ENCODE data around the gene PRSS36.
"Not testable (repeated sequence)": the region's sequence is repeated elsewhere in the genome, so short reads cannot be mapped to it uniquely, and the experiment has no call there.

PRSS36 gene

DNA sequence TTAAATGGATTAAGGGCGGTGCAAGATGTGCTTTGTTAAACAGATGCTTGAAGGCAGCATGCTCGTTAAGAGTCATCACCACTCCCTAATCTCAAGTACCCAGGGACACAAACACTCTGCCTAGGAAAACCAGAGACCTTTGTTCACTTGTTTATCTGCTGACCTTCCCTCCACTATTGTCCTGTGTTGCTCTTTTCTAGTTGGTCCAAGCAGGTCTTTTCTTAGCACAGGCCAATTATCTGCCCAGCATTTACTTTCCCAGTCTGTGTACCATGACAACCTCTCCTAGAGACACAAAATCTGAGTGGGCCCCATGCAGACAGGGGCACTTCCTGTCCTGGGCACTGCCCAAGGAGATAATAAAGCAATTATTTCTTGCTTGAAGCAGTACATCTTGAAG is 20.2 kb upstream of the PRSS36 start:
- not testable (repeated sequence) for H3K9me3 ChIP-seq (ENCODE audit: control insufficient read depth, insufficient read depth, low read length); H3K36me3 ChIP-seq (ENCODE audit: insufficient read depth, low read length); H3K9ac ChIP-seq (ENCODE audit: low read depth, low read length)
- H3K4me1 ChIP-seq (ENCODE audit: insufficient read depth, low read length) = peaks cover 12% of the 10 kb centered on the region

GRCh38 chr16:31168848-31169247 is 19.0 kb upstream of the PRSS36 start:
- peaks cover 12% of the 10 kb centered on the region for H3K4me1 ChIP-seq (ENCODE audit: insufficient read depth, low read length)
- no peak overlapping the region for H3K9ac ChIP-seq (ENCODE audit: low read depth, low read length)
- H3K9me3 ChIP-seq (ENCODE audit: control insufficient read depth, insufficient read depth, low read length) = no peaks in the 10 kb centered on the region; the same call in 1 of the 2 replicates
- no peaks in the 10 kb centered on the region for H3K36me3 ChIP-seq (ENCODE audit: insufficient read depth, low read length)

DNA sequence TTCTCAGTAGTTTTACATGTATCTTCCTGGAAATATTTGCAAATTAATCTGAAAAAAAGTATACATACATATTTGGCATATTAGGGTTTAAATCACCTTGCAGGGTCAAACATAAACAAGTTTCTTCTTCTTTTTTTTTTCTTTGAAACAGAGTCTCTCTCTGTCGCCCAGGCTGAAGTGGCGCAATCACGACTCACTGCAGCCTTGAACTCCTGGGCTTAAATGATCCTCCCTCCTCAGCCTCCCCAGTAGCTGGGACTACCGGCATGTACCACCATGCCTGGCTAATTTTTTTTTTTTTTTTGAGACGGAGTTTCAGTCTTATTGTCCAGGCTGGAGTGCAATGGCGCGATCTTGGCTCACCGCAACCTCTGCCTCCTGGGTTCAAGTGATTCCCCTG is 17.4 kb upstream of the PRSS36 start:
- peaks cover 12% of the 10 kb centered on the region for H3K4me1 ChIP-seq (ENCODE audit: insufficient read depth, low read length)

DNA sequence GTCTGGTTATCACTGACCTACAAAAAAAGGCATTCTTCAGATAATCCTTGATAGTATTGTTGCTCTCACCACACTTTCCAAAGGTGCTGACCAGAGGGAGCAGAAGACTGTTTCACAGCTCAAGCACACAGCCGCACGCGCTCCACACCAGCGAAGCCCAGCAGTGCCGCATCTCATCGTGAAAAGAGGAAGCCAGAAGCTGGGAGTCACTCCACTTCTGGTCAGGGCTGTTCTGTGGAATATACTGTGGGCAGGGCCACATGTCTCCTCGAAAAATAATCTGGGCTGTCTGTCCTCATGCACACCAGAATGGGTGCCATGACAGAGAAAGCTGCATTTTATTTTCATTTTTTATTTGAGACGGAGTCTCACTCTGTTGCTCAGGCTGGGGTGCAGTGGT is 7.3 kb upstream of the PRSS36 start:
- no peak overlapping the region for H3K9ac ChIP-seq (ENCODE audit: low read depth, low read length)
- no peaks in the 10 kb centered on the region for H3K9me3 ChIP-seq (ENCODE audit: control insufficient read depth, insufficient read depth, low read length)
- no peaks in the 10 kb centered on the region for H3K4me1 ChIP-seq (ENCODE audit: insufficient read depth, low read length)
- no peaks in the 10 kb centered on the region for H3K36me3 ChIP-seq (ENCODE audit: insufficient read depth, low read length)

More for the DNA sequence above, 17.4 kb upstream of the PRSS36 start:
- no peak overlapping the region for H3K9ac ChIP-seq (ENCODE audit: low read depth, low read length)
- H3K36me3 ChIP-seq (ENCODE audit: insufficient read depth, low read length) = no peaks in the 10 kb centered on the region
- H3K9me3 ChIP-seq (ENCODE audit: control insufficient read depth, insufficient read depth, low read length) = no peaks in the 10 kb centered on the region; the same call in 1 of the 2 replicates

DNA sequence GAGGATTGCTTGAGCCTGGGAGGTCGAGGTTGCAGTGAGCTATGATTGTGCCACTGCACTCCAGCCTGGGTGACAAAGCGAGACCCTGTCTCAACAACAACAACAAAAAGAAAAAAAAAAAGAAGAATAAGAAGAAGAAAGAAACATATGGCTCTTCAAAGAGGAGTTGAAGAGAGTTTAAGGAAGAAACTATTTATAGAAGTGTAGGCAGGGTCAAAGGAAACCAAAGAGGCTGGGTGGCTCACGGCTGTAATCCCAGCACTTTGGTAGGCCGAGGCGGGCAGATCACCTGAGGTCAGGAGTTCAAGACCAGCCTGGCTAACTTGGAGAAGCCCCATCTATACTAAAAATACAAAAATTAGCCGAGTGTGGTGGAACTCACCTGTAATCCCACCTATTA is 1.1 kb upstream of the PRSS36 start:
- not testable (repeated sequence) for H3K36me3 ChIP-seq (ENCODE audit: insufficient read depth, low read length); H3K9me3 ChIP-seq (ENCODE audit: control insufficient read depth, insufficient read depth, low read length); H3K9ac ChIP-seq (ENCODE audit: low read depth, low read length)
- H3K4me1 ChIP-seq (ENCODE audit: insufficient read depth, low read length) = peaks cover 13% of the 10 kb centered on the region

GRCh38 chr16:31149332-31149731 is 534 bp downstream of the PRSS36 start:
- no peaks in the 10 kb centered on the region for H3K9me3 ChIP-seq (ENCODE audit: control insufficient read depth, insufficient read depth, low read length)
- peaks cover 13% of the 10 kb centered on the region for H3K4me1 ChIP-seq (ENCODE audit: insufficient read depth, low read length)
- no peaks in the 10 kb centered on the region for H3K36me3 ChIP-seq (ENCODE audit: insufficient read depth, low read length)
- no peak overlapping the region; the same call in 1 of the 2 replicates for H3K9ac ChIP-seq (ENCODE audit: low read depth, low read length)

GRCh38 chr16:31148896-31149295 is 970 bp downstream of the PRSS36 start:
- Histone ChIP-seq H3K36me3 (ENCODE audit: insufficient read depth, low read length) (no peaks in the 10 kb centered on the region), H3K9ac (ENCODE audit: low read depth, low read length) (peak overlapping the region; percentile 41; the same call in 1 of the 2 replicates), H3K4me1 (ENCODE audit: insufficient read depth, low read length) (peaks cover 13% of the 10 kb centered on the region), H3K9me3 (ENCODE audit: control insufficient read depth, insufficient read depth, low read length) (no peaks in the 10 kb centered on the region)

DNA sequence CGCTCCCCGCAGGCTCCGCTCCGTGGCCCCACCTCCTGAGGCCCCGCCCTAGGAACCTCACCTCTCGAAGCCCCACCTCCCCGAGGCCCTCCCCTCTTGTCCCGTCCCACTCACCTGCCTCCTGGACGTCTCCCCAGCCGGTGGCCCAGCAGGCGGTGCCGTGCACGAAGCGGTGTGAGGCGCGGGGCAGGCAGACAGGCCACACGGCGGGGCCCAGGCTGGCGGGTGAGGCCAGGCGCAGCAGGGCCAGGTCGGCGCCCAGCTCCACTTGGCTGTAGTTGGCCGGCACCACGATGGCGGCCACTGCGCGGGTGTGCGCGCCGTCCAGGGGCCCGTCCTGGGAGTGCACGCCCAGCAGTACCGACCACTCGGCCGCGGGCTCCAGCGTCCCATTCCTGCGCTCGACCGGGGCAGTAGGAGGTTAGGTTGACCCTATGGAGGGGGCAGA is 1.6 kb downstream of the PRSS36 start:
- Histone ChIP-seq H3K9me3 (ENCODE audit: control insufficient read depth, insufficient read depth, low read length) (no peaks in the 10 kb centered on the region), H3K4me1 (ENCODE audit: insufficient read depth, low read length) (peaks cover 13% of the 10 kb centered on the region), H3K36me3 (ENCODE audit: insufficient read depth, low read length) (no peaks in the 10 kb centered on the region), H3K9ac (ENCODE audit: low read depth, low read length) (peak overlapping the region; percentile 41; the same call in 1 of the 2 replicates)

DNA sequence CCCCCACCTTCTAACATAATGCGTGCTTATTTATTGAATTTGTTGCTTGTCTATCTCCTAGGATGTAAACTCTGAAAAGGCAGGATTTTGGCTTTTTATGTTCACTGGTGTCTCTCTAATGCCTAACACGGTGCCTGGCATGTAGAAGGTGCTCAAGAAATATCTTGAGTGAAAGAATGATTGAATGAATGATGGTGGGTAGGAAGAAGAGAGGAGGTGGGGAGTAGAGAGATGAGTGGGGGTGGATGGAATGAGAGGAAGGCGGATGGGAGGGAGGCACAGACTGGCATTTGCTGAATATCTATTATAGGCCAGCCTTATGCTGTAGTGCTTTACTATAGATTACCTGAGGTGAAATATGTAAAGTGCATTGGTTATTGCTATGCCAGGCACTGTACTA is 2.3 kb downstream of the PRSS36 start:
- H3K36me3 ChIP-seq (ENCODE audit: insufficient read depth, low read length) = no peaks in the 10 kb centered on the region
- H3K9ac ChIP-seq (ENCODE audit: low read depth, low read length) = peak overlapping the region; percentile 41; the same call in 1 of the 2 replicates
- H3K9me3 ChIP-seq (ENCODE audit: control insufficient read depth, insufficient read depth, low read length) = no peaks in the 10 kb centered on the region
- H3K4me1 ChIP-seq (ENCODE audit: insufficient read depth, low read length) = peaks cover 13% of the 10 kb centered on the region

DNA sequence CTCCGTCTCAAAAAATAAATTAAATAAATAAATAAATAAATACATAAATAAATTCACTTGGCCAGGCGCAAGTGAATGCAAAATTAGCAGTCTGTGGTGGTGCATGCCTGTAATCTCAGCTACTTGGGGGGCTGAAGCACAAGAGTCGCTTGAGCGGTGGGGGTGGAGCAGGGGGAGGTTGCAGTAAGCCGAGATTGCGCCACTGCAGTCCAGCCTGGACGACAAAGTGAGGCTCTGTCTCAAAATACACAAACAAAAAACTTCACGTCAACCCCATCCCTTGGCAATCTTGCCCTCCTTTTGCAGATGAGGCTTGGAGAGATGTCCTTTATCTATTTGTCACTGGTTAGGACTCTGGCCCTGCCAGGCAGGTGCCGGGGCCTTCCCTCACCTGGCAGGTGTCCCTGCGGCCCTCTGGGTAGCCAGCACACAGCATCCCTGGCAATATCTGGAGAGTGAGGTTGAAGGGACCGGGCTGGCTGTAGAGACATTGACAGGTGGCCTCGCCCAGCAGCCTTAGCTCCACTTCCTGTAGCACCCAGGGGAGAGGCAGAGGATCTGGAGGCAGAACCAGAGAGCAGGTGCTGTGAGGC is 4.4 kb downstream of the PRSS36 start:
- Histone ChIP-seq H3K4me1 (ENCODE audit: insufficient read depth, low read length) (peaks cover 21% of the 10 kb centered on the region), H3K9ac (ENCODE audit: low read depth, low read length) (no peak overlapping the region), H3K36me3 (ENCODE audit: insufficient read depth, low read length) (no peaks in the 10 kb centered on the region), H3K9me3 (ENCODE audit: control insufficient read depth, insufficient read depth, low read length) (no peaks in the 10 kb centered on the region)

DNA sequence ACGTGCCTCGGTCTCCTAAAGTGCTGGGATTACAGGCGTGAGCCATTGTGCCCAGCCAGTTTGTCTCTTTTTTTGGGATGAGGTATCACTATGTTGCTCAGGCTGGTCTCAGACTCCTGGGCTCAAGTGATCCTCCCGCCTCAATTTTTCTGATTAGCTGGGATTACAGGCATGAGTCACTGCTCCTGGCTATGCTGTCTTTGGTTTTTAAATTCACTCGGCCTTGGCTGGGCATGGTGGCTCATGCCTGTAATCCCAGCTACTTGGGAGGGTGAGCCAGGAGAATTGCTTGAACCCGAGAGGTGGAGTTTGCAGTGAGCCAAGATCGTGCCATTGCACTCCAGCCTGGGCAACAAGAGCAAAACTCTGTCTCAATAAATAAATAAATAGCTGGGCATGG is 5.4 kb downstream of the PRSS36 start:
- H3K4me1 ChIP-seq (ENCODE audit: insufficient read depth, low read length) = peaks cover 14% of the 10 kb centered on the region; the same call in 1 of the 2 replicates
- not testable (repeated sequence) for H3K36me3 ChIP-seq (ENCODE audit: insufficient read depth, low read length); H3K9ac ChIP-seq (ENCODE audit: low read depth, low read length); H3K9me3 ChIP-seq (ENCODE audit: control insufficient read depth, insufficient read depth, low read length)

DNA sequence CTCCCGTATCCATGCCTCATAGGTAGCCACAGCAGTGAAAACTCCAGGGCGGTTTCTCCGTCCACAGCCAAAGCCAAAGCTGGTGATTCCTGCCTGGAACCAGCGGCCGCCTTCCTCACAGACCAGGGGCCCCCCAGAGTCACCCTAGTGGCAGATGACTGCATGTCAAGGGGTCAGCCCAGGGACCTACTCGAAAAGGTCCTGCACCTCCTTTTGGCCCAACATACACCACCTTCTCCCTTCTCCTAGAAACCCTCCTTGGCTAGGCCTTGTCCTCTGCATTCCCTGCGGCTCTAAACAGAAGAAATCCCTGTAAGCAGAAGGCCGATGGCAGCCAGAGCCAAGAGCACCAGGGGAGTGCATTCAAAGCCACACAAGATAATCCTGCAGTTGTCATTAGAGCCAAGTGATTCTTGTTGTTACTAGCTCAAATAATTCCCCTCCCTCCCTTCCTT is 6.1 kb downstream of the PRSS36 start:
- Histone ChIP-seq H3K9me3 (ENCODE audit: control insufficient read depth, insufficient read depth, low read length) (no peaks in the 10 kb centered on the region), H3K4me1 (ENCODE audit: insufficient read depth, low read length) (peaks cover 17% of the 10 kb centered on the region; the same call in 1 of the 2 replicates), H3K9ac (ENCODE audit: low read depth, low read length) (no peak overlapping the region), H3K36me3 (ENCODE audit: insufficient read depth, low read length) (no peaks in the 10 kb centered on the region)

DNA sequence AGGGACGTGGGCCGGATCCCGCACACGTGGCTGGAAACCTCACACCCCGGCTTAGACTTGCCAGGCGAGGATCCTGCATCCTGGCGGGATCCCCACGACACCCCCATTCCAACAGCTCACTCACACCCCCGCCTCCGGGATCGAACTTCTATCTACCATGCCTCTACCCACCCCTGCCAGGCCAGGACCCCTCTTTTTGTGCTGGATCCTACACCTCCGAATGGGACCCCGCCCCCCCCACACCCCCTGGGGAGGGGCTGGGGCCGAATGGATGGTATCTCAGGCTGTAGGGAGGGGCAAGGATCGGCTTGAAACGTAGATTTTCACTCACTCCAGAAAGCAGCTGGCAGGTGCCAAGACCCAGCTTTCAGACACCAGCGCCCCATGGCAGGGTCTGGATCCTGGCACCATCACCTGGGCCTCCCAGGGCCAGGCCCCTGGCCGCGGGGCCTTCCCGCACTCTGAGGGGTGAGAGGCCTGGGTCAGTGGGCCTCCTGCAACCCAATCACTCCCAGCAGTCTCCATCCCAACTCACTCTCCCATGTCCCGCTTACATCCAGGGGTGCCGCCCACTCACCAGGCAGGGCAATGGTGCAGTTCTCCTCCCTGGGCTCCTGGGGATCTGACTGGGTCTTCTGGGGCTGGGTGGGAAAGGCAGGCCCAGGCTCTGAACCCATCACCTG is 6.7 kb downstream of the PRSS36 start:
- Histone ChIP-seq H3K9ac (ENCODE audit: low read depth, low read length) (peak overlapping the region; percentile 61; the same call in 1 of the 2 replicates), H3K36me3 (ENCODE audit: insufficient read depth, low read length) (no peaks in the 10 kb centered on the region), H3K4me1 (ENCODE audit: insufficient read depth, low read length) (peaks cover 23% of the 10 kb centered on the region), H3K9me3 (ENCODE audit: control insufficient read depth, insufficient read depth, low read length) (no peaks in the 10 kb centered on the region)

- H3K9ac ChIP-seq (ENCODE audit: low read depth, low read length) = peak overlapping the region; percentile 61
- no peaks in the 10 kb centered on the region for H3K9me3 ChIP-seq (ENCODE audit: control insufficient read depth, insufficient read depth, low read length)
- H3K4me1 ChIP-seq (ENCODE audit: insufficient read depth, low read length) = peaks cover 24% of the 10 kb centered on the region
- no peaks in the 10 kb centered on the region for H3K36me3 ChIP-seq (ENCODE audit: insufficient read depth, low read length)
Measured at GRCh38 chr16:31142109-31143010, 7.5 kb downstream of the PRSS36 start.

Data from ES-I3 (cell line).